Measurements from ENCODE around the gene SLC48A1. TPM values are rescaled to one million over a fixed set of nuclear protein-coding genes. Genes with fewer than 3 reads are reported as not detected.

Gene SLC48A1
- total RNA-seq (2022; extraction: Qiagen RNA extraction): 21.1 to 30.5 TPM (median 27.9 TPM) in 5 replicates

DNA sequence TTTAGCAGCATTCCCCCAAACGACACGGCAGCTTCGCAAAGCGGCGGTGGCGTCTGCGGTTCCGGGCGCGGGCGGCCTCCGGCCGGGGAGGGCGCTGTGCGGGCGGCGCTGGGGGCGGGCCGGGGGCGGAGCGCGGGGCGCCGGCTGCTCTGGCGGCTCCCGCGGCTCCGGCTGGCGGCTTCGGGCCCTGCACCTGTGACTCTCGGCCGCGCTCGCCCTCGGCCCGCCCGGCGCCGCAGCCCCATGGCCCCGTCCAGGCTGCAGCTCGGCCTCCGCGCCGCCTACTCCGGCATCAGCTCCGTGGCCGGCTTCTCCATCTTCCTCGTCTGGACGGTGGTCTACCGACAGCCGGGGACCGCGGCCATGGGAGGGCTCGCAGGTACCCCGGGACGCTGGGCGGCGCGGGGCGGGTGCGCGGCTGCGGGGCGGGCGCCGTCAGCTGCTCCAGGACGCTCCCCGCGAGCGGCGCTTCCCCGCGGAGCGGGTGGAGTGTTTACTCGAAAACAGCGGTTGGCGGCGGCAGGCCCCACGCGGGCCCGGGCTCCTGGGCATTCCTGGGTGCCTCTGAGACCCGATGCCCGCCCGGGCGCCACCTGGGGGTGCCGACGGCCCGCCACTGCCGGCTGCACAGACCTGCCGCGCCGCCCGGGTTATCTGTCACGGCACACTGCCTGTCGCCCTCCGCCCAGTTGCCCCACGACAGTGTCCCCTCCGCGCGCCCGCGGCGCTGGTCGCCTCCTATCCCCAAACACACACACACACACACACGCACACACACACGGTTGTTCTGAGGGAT lies at the start of gene SLC48A1:
TSS of gene SLC48A1 (plus strand) at position 177 of the 796 bp plus-strand sequence. CDS start at position 244, 67 bp downstream.

DNA sequence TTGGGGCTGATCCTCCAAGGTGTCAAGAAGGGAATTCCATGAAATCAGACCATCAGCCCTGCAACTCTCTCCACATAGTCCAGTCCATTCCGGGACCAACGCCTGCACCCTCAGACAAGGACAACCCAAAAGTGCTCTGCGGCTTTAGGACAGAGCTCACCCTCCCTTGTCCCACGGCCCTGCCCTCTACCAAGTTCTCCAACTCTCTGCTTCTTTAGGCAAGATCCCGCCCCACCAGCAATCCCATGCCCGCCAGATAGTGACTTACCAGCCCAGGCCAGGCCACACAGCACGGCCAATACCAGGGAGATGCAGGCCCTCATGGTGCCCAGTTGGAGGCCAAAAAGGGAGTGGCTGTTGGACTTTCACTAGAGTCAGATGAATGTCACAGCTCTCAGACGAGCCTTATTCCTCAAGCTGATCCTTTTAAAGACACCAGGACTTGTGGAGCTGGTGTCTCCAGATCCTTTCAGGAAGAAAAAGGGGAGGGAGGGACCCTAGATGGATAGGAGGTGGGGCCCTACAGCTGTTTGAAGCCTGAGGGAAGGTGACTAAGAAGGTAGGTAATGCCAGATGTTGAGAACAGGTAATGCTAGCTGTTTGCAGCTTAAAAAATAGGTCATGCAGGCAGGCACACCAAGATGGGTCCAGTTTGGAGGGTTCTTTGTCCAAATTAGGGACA lies 47.8 kb upstream of the SLC48A1 start, which contains the start of gene ENDOU:
TSS of gene ENDOU (minus strand) at position 400 of the 682 bp plus-strand sequence. CDS start at position 323, 77 bp downstream.

DNA sequence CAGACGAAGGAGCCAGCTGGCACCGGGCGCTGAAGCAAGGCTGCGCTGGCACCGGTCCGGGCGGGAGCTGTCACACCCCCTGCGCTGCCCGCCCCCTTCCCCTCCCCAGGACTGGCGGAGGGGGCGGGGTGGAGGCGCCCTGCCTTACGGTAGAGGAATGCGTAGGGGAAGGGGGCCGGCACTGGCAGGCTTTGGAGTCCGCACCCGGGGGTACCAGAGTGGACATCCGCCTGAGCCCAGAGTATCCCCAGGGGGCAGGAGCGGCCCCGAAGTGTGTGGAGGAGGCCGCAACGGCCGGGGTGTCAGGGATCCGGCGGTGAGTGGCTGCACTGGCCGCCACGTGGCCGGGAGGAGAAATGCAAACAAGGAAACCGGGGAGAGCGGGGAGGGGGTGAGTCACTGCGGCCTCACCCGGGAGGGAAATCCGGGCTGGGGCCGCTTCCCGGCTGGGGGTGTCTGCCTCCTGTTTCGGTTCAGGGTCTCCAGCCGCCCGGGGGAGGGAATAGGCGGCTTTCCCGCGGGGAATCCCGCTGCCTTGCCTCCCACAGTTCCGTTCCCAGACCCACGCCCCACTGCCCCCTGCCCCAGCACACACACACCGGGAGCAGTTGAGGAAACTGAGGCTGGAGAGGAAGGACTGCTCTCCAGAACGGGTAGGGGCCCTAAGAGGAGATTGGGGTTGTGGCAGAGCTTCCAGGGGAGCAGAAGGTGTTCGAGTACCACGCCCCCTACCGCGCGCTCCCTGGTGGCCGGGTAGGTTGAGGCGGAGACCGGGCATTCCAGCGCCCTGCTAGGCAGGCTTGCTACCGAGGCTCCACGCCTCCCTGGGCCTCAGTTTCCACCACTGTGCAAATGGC lies 14.0 kb upstream of the SLC48A1 start, which contains the start of gene RAPGEF3:
TSS of gene RAPGEF3 (minus strand) at position 47 of the 857 bp plus-strand sequence. CDS start 324 bp downstream, outside the sequence.

GRCh38 chr12:47819896-47820630 lies 47.0 kb downstream of the SLC48A1 start, which contains the start of gene HDAC7:
HDAC7 (minus strand) TSS chr12:47819903; CDS start chr12:47819785, 118 bp downstream.

Other genes with a start within 250 kb of the SLC48A1 start
- gene RPAP3, start 67.2 kb upstream of the SLC48A1 start, total RNA-seq (2022; extraction: Qiagen RNA extraction): 35.6 to 45.5 TPM (median 41.2 TPM) in 5 replicates
- 0.07 to 0.09 TPM in 2 of 5 replicates, not detected in the others for gene ENDOU, start 47.7 kb upstream of the SLC48A1 start, total RNA-seq (2022; extraction: Qiagen RNA extraction)
- 0.51 to 0.72 TPM (median 0.60 TPM) in 5 replicates for gene RAPGEF3, start 14.4 kb upstream of the SLC48A1 start, total RNA-seq (2022; extraction: Qiagen RNA extraction)
- 47.6 to 73.5 TPM (median 65.8 TPM) in 5 replicates for gene HDAC7, start 46.7 kb downstream of the SLC48A1 start, total RNA-seq (2022; extraction: Qiagen RNA extraction)
- 2.7 to 3.5 TPM (median 3.1 TPM) in 5 replicates for gene VDR, start 131.8 kb downstream of the SLC48A1 start, total RNA-seq (2022; extraction: Qiagen RNA extraction)
- gene TMEM106C, start 190.4 kb downstream of the SLC48A1 start, total RNA-seq (2022; extraction: Qiagen RNA extraction): 116 to 133 TPM (median 125 TPM) in 5 replicates
- 0.06 to 0.18 TPM (median 0.11 TPM) in 5 replicates for gene COL2A1, start 231.2 kb downstream of the SLC48A1 start, total RNA-seq (2022; extraction: Qiagen RNA extraction)